Activated B cell treated with CpG ODN at 0.5 μM for 24 hours (primary cell): Measurements from ENCODE around the gene TSPAN13. TPM values are rescaled to one million over a fixed set of nuclear protein-coding genes. Genes with fewer than 3 reads are reported as not detected.

Experiments
- ATAC-seq: fragments of 200-7000 bp; cut with Tn5 transposase; one replicate; pipeline ENCODE4 v1.10.0; 2021; ENCODE audit warnings: low read depth, mild to moderate bottlenecking, moderate library complexity
- CTCF ChIA-PET: fragments of 350-600 bp; sonication (Branson Sonifier 250); formaldehyde crosslinking; loops from one replicate; lab custom pipeline; 2021; ENCODE audit warnings: antibody characterized with exemption; lab: Charles Lee
- POLR2A ChIA-PET: fragments of 350-600 bp; sonication (Branson Sonifier 250); formaldehyde crosslinking; loops from one replicate; lab custom pipeline; 2021; ENCODE audit warnings: antibody characterized with exemption; lab: Charles Lee
- DNase-seq: peaks from one replicate; pipeline ENCODE4 v3.0.0; 2022
- H3K27ac Mint-ChIP-seq: one replicate; pipeline ENCODE4 v1.8.0; 2020; ENCODE audit warnings: mixed read lengths
- H3K27me3 Mint-ChIP-seq: one replicate; pipeline ENCODE4 v1.8.0; 2021; ENCODE audit warnings: mixed read lengths
- H3K36me3 Mint-ChIP-seq: one replicate; pipeline ENCODE4 v1.8.0; 2021; ENCODE audit warnings: low read depth, mixed read lengths
- H3K4me1 Mint-ChIP-seq: one replicate; pipeline ENCODE4 v1.8.0; 2021; ENCODE audit warnings: mixed read lengths
- H3K4me3 Mint-ChIP-seq: one replicate; pipeline ENCODE4 v1.8.0; 2020; ENCODE audit warnings: mild to moderate bottlenecking, mixed read lengths
- H3K9me3 Mint-ChIP-seq: one replicate; pipeline ENCODE4 v1.8.0; 2020; ENCODE audit warnings: mixed read lengths
- CTCF ChIP-seq: fragments of 200-600 bp; IDR thresholded peaks from one replicate; pipeline ENCODE4 v1.8.0; 2022; ENCODE audit warnings: antibody characterized with exemption, mild to moderate bottlenecking
- intact Hi-C: fragments of 100-400 bp; cut with micrococcal nuclease; formaldehyde crosslinking; loops from one replicate; pipeline ENCODE4 v1.15.1; 2024
- total RNA-seq: library from RNA; stranded (reverse); gene quantifications from 2 replicates; pipeline ENCODE4 v1.2.3, GENCODE V29; 2022

TSPAN13 gene
- total RNA-seq, 1 donor from 2014 or later: 15.1 TPM

GRCh38 chr7:16803881-16804673, 50.5 kb downstream of the TSPAN13 start:
- Mint-ChIP-seq H3K36me3 (no peaks in the 10 kb centered on the region), H3K9me3 (no peaks in the 10 kb centered on the region), H3K27ac (no peak overlapping the region), H3K4me1 (peaks cover 4% of the 10 kb centered on the region), H3K4me3 (no peak overlapping the region), H3K27me3 (no peaks in the 10 kb centered on the region)
- DNase-seq (no peak), ATAC-seq (no peak)
- CTCF ChIA-PET: interaction anchor here (4.5 kb wide), 1 partner anchor 114 kb away, joined by 54 read pairs; no protein-coding TSS in a partner anchor
- POLR2A ChIA-PET: interaction anchor here (0.5 kb wide), 1 partner anchor 210 kb away, joined by 3 read pairs; no protein-coding TSS in a partner anchor
- intact Hi-C loops: no loop called here
- no peak for TF ChIP-seq CTCF

DNA sequence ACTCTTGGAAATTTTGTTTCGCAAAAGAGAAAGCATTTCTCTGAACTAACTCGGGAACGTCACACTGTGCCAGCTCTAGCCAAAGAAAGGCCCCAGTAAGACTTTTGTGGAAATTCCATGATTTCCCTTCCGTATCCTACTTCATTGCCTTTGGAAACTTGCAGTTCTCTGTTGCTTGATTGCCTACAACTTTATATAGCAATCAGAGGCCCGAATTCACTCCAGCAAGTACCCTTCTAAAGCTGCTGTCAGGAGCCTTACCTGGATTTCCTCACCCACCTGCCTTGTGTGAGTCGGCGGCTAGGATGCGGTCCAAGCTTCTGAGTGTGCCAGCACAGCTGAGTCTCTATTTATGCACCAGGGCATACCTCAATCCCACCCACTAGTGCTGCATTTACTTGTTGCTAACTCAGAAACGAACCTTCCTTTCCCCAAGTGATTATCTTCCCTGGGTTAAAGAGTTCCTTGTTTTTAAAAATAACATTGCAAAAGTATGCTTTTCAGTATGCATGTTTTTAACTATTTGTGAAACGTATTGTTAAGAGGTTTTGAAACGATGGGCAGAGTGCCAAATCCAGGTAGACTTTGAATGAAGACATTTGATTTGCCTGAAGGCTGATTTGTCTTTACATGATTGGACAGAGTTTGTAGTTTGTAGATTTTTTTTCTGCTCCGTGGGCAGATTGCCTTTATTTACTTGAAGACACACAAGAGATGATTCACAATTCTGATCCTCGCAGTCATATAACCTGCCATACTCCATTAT, 51.3 kb downstream of the TSPAN13 start, which contains the start of gene AGR2:
Gene AGR2 (minus strand): TSS at position 326 of the 766 bp plus-strand sequence. CDS start 3,203 bp downstream, outside the sequence.
- ChIA-PET CTCF (no interaction called here), POLR2A (no interaction called here)
- DNase-seq: no peak
- TF ChIP-seq CTCF: no peak
- Mint-ChIP-seq H3K4me1 (peaks cover 4% of the 10 kb centered on the region), H3K27me3 (no peaks in the 10 kb centered on the region), H3K27ac (no peak within 1 kb of the TSS), H3K4me3 (no peak within 1 kb of the TSS), H3K9me3 (no peaks in the 10 kb centered on the region), H3K36me3 (no peaks in the 10 kb centered on the region)
- intact Hi-C loops: no loop called here
- no peak for ATAC-seq

- POLR2A ChIA-PET: no interaction called here
- no peak for TF ChIP-seq CTCF
- H3K27ac Mint-ChIP-seq: no peak overlapping the region
- CTCF ChIA-PET: no interaction called here
- DNase-seq (no peak), ATAC-seq (no peak)
- H3K27me3 Mint-ChIP-seq: no peaks in the 10 kb centered on the region
- peaks cover 4% of the 10 kb centered on the region for H3K4me1 Mint-ChIP-seq
- intact Hi-C loops: no loop called here
- no peaks in the 10 kb centered on the region for H3K9me3 Mint-ChIP-seq
- H3K36me3 Mint-ChIP-seq: no peaks in the 10 kb centered on the region
- no peak overlapping the region for H3K4me3 Mint-ChIP-seq
These were observed 51.9 kb downstream of the TSPAN13 start for GRCh38 chr7:16805441-16805840.

DNA sequence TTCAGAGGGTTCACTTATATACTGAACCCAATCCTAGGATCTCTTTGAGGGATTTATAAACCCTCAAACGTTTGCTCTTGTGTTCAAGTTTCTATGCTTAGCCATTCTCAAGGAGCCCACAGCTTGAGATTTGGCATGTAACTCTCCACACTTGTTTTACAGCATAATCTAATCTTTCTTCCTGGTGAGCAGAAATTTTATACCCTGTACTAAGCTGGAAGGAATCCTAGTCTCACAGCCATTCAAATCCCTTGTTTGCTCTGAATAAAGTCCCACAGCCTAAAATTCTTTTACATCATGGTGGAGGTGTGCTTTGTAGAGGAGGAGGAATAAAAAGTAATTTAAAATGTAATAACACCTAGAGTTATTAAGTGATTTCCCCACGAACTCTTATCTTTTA, 56.6 kb downstream of the TSPAN13 start:
- ChIA-PET POLR2A (no interaction called here), CTCF (no interaction called here)
- no peak for TF ChIP-seq CTCF
- Mint-ChIP-seq H3K4me3 (no peak overlapping the region), H3K36me3 (no peaks in the 10 kb centered on the region), H3K4me1 (no peaks in the 10 kb centered on the region), H3K27me3 (no peaks in the 10 kb centered on the region), H3K27ac (no peak overlapping the region), H3K9me3 (no peaks in the 10 kb centered on the region)
- ATAC-seq: no peak
- DNase-seq: no peak
- intact Hi-C loops: no loop called here

- no peak overlapping the region for H3K4me3 Mint-ChIP-seq
- CTCF ChIA-PET: no interaction called here
- H3K27me3 Mint-ChIP-seq: no peaks in the 10 kb centered on the region
- no peaks in the 10 kb centered on the region for H3K4me1 Mint-ChIP-seq
- intact Hi-C loops: no loop called here
- no peaks in the 10 kb centered on the region for H3K9me3 Mint-ChIP-seq
- TF ChIP-seq CTCF: no peak
- no peak for ATAC-seq
- POLR2A ChIA-PET: no interaction called here
- H3K36me3 Mint-ChIP-seq: no peaks in the 10 kb centered on the region
- H3K27ac Mint-ChIP-seq: no peak overlapping the region
- no peak for DNase-seq
These were observed 57.0 kb downstream of the TSPAN13 start for GRCh38 chr7:16810573-16810972.
